Activated CD4-positive, alpha-beta T cell treated with anti-CD3 and anti-CD28 coated beads, Interleukin-2, amount 50 U/mL, for 4 hours (primary cell): ENCODE data around the gene WDR81.

Source experiments
- DNase-seq, 2 experiments: peaks; one replicate each; pipeline ENCODE4 v3.0.0-alpha.2; 2020

Gene WDR81

DNA sequence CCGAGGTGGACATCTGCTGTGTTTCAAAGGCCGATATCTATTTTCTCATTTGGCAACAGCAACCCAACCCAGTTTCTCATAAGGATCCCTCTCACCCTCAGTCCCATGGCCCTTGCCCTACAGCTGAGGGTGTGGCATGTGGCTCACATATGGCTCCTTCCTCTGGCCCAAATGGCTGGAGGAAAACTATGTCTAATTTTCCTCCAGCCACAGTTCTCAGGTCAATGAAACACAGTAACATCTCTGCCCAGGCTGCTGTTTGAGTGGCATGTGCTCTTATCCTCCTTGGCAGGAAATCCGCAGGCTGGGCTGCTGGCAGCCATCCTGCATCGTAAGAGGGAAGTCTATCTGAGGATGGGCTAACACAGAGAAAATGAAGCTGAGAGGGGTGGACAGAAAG, 61.4 kb downstream of the WDR81 start:
- no peak for DNase-seq

DNA sequence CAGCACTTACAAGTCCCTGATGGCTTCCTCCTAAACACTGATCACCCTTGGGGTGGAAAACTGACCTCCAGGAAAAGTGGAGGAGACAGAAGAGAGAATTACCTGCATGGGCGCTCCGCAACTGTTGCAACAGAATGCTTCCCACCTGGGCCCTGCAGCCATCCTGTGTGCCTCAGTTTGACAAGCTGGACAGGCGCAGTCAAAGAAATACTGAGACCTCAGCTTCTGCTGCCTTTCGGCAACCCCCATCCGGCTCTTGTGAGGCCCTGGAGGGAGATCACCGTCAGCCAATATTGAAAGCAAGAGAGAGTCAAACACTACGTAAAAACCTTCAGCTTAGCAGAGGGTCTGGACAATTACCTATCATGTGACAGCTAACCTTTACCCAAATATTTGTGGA, 62.2 kb downstream of the WDR81 start:
- DNase-seq, result no peak

DNA sequence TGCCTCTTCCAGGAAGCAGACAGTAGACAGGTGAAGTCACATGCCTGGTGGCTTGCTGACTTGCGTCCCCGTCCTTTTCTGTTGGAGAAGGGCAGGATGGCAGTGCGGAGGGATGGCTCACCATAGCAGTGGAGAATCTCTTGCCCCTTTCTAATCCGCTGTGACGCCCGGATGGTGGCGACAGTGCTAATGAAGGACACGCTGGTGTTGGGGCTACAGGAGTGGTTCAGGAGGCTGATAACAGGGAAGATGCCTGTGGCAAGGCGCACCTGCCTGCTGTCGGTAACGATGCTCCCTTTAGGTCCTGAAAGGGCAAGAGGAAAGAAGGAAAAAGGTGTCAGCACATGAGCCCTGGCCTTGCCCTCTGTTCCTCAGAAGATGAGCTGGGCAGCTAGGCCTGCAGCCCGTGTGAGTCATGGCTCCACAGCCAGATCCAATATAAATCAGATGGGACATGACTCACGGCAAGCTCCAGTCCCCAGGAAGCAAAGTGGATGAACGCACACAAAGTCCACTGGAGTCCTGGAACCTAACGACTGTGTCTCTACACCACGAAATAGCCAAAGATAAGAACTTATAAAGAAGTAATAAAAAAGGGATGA, 62.9 kb downstream of the WDR81 start:
- no peak for DNase-seq
